Stimulated activated CD4-positive, alpha-beta T cell treated with anti-CD3 and anti-CD28 coated beads, Interleukin-15, amount 100 ng/mL, for 48 hours (primary cell): ENCODE measurements around the gene APOA5.

Experiments used
- DNase-seq, 2 donors: peaks; one replicate each; pipeline ENCODE4 v3.0.0-alpha.2; 2020; ENCODE audit warnings: low read depth in 2 of 2

APOA5 gene

GRCh38 chr11:116800610-116801009 is 8.9 kb upstream of the APOA5 start:
- DNase-seq = no peak

DNA sequence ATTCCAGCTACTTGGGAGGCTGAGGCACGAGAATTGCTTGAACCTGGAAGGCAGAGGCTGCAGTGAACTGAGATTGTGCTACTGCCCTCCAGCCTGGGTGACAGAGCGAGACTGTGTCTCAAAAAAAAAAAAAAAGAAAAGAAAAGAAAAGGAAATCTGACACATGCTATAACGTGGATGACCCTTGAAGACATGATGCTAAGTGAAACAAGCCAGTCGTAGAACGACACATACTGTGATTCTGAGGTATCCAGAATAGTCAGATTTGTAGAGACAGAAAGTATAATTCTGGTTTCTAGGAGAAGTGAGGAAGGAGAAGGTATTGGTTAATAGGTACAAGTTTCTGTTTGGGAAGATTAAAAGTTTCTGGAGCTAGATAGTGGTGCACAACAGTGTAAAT is 6.7 kb upstream of the APOA5 start:
- DNase-seq = no peak

DNA sequence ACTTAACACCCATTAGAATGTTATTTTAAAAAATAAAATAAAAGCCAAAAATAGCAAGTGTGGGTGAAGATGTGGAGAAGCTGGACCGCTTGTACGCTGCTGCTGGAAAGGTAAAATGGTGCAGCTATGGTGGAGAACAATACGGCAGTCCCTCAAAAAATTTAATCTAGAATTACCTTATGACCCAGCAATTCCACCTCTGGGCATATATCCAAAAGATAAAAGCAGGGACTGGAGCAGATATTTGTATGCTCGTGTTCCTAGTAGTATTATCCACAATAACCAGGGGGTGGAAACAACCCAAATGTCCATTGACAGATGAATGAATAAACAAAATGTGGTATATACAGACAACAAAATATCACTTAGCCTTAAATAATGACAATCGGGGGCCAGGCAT is 6.1 kb upstream of the APOA5 start:
- DNase-seq = no peak

- DNase-seq = no peak
Measured at GRCh38 chr11:116796548-116796947, 4.9 kb upstream of the APOA5 start.

GRCh38 chr11:116794851-116795250 is 3.2 kb upstream of the APOA5 start:
- DNase-seq = no peak

- no peak for DNase-seq
Measured at GRCh38 chr11:116793772-116794097, 2.1 kb upstream of the APOA5 start.

GRCh38 chr11:116792869-116793771 is 1.4 kb upstream of the APOA5 start:
- DNase-seq = no peak

- DNase-seq = no peak
Measured at GRCh38 chr11:116792144-116792868, 627 bp upstream of the APOA5 start.

DNA sequence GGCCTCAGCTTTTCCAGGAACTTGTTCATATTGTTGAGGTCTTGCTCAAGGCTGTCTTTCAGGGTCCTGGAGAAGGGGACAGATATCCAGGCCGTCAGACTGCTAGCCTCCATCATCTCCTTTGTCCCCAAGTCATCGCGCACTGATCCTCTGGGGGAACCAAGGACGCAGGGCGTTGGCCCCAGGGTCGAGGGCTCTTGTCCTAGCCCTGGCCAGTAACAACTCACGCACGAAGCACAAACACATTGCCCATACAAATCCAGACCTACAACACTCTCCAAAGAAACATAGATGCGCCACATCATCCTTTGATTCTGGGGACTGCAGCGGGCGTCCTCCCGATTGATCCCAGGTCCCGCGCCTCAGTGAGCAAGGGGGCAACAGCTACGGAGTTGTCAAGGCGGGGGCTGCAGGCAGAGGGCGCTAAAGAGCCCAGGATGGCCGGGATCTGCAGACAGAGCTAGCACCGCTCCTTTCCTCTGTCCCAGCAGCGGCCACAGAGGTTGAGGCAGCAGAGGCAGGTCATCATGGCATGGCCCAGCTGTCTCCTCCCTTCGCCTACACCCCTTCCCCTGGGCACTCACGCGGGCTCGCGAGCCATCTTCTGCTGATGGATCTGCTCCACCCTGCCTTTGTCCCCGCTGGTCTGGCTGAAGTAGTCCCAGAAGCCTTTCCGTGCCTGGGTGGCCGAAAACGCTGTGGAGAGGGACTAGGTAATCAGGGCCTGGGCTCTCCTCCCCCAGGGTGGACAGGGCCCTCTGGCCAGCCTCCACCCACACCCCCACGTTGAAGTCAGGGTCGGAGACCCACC is 472 bp downstream of the APOA5 start:
- DNase-seq = peak; percentile 28 to 74

DNA sequence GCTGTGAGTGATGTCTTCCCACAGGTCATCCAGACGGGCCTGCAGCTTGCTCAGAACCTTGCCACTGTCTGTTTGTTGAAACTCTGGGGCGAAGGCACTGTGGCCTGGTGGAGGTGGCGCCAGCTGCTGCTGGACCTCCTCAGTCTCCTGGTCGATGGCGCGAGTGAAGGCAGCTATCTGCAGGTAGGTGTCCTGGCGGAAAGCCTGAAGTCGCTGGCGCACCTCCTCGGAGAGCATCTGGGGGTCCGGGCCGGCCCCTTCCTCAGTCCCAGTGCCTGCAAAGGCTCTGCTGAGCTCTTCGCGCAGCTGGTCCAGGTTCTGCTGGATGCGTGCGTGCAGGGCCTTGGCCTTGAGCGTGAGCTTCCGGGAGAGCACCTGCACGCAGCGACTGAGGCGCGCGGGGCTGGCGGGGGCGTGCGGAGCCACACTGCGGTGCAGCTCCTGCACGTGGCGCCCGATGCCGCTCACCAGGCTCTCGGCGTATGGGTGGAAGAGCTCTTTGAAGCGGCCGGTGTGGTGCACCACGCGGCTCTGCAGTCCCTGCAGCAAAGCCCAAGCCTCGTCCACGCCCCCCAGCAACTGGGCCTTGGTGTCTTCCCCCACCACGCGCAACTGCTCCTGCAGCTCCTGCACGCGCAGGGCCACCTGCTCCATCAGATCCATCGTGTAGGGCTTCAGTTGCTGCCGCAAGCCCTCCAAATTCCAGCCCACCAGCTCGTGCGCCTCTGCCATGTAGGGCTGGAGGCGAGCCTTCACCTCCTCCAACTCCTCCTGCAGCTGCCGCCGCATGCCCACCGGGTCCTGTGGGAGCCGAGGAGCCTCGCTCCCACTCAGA is 1.3 kb downstream of the APOA5 start:
- no peak for DNase-seq

DNA sequence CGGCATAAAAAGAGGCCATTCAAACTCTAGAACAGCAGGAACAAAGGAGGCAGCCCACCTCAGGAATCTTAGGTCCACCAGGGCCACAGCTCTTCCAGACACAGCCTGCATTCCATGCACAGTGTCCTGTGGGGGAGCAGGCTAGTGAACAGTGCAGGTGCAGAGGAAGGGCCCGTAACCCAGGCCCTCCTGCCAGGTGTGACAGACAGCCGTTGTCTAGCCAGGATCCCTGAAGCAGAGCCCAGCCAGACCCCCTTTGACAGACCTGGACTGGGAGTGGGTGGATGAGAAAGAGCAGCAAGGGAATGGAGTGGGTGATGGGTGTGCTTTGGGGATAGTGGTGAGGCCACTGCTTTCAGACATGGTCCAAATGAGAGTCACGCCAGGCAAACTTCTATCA is 2.7 kb downstream of the APOA5 start:
- DNase-seq = no peak

- no peak for DNase-seq
Measured at GRCh38 chr11:116788534-116788933, 3.1 kb downstream of the APOA5 start.

DNA sequence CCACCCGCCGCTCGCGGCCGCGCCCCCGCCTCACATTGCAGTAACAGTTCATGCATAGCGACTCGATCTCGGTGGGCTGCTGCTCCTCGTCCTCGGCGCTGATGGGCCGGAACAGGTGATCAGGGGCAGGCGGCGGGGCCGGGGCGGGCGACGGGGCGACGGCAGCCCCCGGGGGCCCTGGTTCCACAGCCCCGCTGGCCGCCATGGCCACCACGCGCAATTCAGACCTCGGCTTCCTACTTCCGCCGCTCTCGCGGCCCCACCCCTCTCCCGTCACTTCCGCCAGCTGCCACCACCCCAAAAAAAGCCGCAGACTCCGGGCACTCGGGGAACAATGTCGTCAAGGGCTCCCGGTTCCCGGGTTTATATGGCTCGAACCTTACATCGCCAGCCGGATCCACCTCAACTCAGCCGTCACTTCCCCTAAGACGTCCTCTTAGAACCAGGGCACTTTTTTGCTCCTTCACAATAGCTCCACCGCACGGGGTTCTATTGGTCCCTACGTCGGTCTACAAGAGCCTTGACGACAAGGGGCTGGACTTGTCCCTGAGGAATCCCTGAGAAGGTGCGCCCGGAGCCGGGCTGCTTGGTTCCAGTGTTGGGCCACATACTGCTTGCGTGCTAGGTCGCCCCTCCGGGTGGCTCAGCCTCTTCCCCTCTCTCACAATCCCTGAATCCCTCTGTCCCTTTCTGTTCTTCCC is 3.7 kb downstream of the APOA5 start, which contains the start of gene ZPR1:
ZPR1 (minus strand) TSS at position 238 of the 701 bp plus-strand sequence; CDS start at position 205, 33 bp downstream.
- DNase-seq = peak; percentile 65 to 73

DNA sequence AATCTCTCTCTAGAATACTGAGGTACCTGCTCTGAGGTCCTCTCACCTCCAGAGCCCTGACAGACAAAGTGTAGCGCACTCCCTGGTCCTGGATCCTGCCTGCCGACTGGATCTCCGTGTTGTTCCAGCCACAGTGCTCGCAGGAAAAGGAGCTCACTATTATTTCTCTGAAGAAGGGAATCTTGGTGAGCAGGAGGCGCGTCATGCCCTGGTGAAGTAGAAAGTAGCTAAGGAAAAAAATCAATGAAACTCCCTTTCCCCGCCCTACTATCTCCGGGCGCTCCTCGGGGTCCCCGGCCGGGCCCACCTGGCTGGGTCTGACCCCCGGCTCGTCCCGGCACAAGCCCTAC is 4.3 kb downstream of the APOA5 start:
- DNase-seq = no peak

GRCh38 chr11:116786966-116787365 is 4.7 kb downstream of the APOA5 start:
- DNase-seq = no peak

- no peak for DNase-seq
Measured at GRCh38 chr11:116786326-116786725, 5.4 kb downstream of the APOA5 start.

DNA sequence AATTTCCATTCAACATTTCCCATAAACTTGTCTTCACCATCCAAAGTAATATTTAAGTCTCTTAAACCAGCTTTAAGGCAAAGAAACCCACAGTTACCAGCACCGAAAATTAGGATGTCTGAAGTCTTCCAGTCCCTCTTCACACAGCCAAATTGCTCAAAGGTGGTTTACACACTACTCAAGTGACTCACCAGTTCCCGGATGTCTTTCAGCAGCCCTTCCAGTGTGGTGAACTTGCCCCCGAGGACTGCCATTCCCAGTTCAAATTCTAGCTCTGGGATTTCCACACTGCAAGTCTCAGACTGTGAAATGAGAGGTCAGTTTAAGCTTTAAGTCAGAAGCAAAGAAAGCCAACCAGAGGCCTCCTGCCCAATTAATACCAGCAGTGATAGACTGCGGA is 9.0 kb downstream of the APOA5 start:
- no peak for DNase-seq

GRCh38 chr11:116778556-116778955 is 13.1 kb downstream of the APOA5 start:
- DNase-seq = no peak

GRCh38 chr11:116777056-116777455 is 14.6 kb downstream of the APOA5 start:
- no peak for DNase-seq

- no peak for DNase-seq
Measured at GRCh38 chr11:116776522-116776984, 15.1 kb downstream of the APOA5 start.

DNA sequence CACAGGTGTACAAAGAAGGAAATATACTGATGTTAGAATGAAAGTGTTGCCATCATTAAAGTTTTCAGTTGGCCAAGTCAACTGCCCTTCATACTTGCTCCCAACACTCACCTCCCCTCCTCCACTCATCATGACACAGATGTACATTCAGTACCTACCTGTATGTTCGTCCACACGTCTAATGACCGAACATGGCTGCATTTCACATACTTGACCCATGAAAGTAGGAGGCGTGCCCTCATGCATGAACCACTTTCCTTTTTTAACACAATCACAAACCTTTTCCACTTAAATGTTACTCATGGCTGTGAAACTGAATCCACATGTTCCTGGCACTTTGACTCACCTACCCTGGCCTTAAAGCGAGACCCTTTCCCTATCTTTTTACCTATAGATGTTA is 15.7 kb downstream of the APOA5 start:
- DNase-seq = no peak
